GM13977 (cell line): Measurements from ENCODE around the gene NXNL1.

Experiments used
- DNase-seq: peaks from one replicate; pipeline ENCODE4 v3.0.0; 2012; ENCODE audit warnings: low spot score
- in situ Hi-C: fragments of 300-500 bp; cut with MboI; formaldehyde crosslinking; loops from one replicate; pipeline ENCODE4 v1.12.0; 2022; ENCODE audit warnings: low sequenced_read_pairs, low pct_unique_long_range_greater_than_20kb, mixed read lengths, inconsistent platforms; ENCODE audit not compliant: unreplicated experiment
- TF ChIP-seq, protein P1 (sequence below): IDR thresholded peaks from 2 replicates; pipeline ENCODE4 v1.5.1; 2012; ENCODE audit warnings: mild to moderate bottlenecking, control low read depth; ENCODE audit not compliant: insufficient read depth; ENCODE audit errors: extremely low read depth, missing control alignments

NXNL1 gene

DNA sequence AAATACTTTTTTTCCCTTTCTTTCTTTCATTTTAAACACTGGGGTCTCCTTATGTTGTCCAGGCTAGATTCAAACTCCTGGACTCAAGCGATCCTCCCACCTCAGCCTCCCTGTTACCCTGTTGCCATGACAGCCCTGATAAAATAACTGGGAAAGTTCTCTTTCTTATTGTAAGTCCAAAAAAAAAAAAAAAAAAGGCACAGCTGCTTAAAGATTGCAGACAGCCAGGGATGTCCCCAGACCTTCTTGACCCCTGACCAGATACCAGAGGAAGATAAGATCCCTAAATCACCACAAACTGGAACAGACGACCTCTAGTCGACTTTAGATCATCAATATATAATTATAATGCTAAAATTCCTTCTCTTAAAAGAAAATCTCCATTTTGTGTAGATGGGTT lies 42.0 kb downstream of the NXNL1 start:
- in situ Hi-C loops: no loop called here
- TF ChIP-seq, protein P1, sequence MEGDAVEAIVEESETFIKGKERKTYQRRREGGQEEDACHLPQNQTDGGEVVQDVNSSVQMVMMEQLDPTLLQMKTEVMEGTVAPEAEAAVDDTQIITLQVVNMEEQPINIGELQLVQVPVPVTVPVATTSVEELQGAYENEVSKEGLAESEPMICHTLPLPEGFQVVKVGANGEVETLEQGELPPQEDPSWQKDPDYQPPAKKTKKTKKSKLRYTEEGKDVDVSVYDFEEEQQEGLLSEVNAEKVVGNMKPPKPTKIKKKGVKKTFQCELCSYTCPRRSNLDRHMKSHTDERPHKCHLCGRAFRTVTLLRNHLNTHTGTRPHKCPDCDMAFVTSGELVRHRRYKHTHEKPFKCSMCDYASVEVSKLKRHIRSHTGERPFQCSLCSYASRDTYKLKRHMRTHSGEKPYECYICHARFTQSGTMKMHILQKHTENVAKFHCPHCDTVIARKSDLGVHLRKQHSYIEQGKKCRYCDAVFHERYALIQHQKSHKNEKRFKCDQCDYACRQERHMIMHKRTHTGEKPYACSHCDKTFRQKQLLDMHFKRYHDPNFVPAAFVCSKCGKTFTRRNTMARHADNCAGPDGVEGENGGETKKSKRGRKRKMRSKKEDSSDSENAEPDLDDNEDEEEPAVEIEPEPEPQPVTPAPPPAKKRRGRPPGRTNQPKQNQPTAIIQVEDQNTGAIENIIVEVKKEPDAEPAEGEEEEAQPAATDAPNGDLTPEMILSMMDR: no peak
- DNase-seq: no peak

DNA sequence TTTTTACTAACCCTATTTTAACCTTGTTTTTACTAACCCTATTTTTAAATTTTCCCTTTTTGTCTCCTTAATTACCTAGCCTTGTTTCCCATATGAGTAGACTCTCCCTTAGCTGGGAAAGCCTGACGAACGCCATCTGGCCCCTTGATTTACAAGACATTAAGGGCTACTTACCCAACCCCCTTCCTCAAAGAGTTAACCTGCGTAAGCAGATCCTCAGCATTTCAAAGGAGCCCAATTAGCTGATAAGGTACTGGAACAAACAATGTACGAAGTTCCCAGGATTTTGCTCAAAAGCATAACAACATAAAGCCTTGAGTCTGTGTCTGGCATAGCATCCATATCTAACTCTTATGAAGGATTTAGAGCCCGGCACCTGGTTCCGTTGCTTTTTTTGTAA lies 45.6 kb downstream of the NXNL1 start:
- TF ChIP-seq, protein P1: no peak
- DNase-seq: no peak
- in situ Hi-C loops: no loop called here

DNA sequence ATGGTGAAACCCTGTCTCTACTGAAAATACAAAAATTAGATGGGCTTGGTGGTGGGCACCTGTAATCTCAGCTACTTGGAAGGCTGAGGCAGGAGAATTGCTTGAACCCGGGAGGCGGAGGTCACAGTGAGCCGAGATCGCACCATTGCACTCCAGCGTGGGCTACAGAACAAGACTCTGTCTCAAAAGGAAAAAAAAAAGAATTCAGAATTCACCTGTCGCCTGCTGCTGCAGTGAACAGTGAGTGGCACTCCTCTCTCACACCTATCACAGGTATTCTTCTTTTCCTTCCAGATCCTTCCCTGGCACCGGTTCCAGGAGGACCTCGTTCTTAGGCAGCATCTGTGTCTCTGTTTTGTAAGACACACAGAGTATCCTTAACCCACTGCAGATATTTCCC lies 46.6 kb downstream of the NXNL1 start:
- DNase-seq: no peak
- TF ChIP-seq, protein P1: no peak
- in situ Hi-C loops: no loop called here

DNA sequence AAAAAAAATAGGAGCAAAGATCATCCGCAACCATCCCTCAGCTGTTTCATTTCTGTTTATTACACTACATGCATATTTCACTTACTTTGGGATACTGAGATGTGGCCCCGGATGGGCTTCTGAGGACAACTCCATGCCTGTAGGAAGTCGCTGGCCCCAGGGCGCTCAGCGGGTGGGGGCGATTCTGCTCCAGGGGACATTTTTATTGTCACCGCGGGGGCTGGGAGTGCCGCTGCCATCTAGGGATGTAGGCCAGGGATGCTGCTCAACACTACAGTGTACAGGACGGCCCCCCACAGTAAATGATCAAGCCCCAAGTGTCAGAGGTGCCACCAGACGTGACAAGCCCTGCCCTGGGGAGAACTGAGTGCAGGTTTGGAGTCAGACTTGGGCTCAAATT lies 48.9 kb downstream of the NXNL1 start:
- DNase-seq: no peak
- in situ Hi-C loops: no loop called here

DNA sequence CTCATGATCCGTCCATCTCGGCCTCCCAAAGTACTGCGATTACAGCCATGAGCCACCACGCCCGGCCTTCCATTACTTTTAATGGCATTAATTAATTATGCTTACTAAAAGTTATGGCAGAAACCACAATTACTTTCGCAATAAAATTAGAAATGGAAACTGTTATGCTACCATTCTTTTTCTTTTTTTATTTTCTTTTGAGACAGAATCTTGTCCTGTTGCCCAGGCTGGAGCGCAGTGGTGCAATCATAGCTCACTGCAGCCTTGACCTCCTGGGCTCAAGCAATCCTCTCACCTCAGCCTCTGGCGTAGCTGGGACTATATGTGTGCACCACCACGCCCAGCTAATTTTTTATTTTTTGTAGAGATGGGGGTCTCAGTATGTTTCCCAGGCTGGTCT lies 50.7 kb downstream of the NXNL1 start:
- TF ChIP-seq, protein P1: no peak
- DNase-seq: no peak
- in situ Hi-C loops: no loop called here

More for the DNA sequence above, 48.9 kb downstream of the NXNL1 start:
- TF ChIP-seq, protein P1: no peak

DNA sequence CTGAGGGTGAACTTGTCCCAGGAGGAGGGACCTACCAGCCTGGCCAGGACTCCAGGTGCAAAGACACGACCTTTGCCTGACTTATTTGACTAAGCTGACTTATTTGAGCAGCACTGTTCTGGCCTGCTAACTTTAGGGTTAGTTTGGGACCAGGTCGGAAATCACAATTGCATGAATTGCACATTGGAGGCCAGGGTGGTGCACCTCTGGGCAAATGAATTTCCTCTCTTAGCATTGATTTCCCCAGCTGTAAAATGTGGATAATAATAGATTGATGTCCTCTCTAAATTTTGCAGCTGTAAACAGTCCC lies 53.9 kb downstream of the NXNL1 start:
- TF ChIP-seq, protein P1: no peak
- in situ Hi-C loops: no loop called here
- DNase-seq: no peak
